CD14-positive monocyte (primary cell): ENCODE measurements around the gene UGT1A10. TPM values are rescaled to one million over a fixed set of nuclear protein-coding genes. Genes with fewer than 3 reads are reported as not detected.

Experiments used
- DNase-seq, 3 donors: peaks; one replicate each; pipeline ENCODE4 v3.0.0-alpha.2; 2011 to 2022
- H2AFZ ChIP-seq: 2 replicates; pipeline ENCODE4 v1.6.0; 2012; ENCODE audit warnings: mild to moderate bottlenecking, low read depth, low read length, inconsistent platforms; ENCODE audit not compliant: insufficient read depth, poor library complexity, severe bottlenecking
- H3K27ac ChIP-seq, 2 donors: 1 replicate in 1 of 2; 2 replicates in 1 of 2; pipeline ENCODE4 v1.5.1; 2012 to 2013; ENCODE audit warnings: low read length in 2 of 2, control low read depth in 1 of 2, inconsistent platforms in 1 of 2, low read depth in 1 of 2, mild to moderate bottlenecking in 1 of 2
- H3K27me3 ChIP-seq, 2 donors: one replicate each; pipeline versions ENCODE4 v1.6.0 to v1.6.1; 2011 to 2013; ENCODE audit warnings: low read length in 2 of 2; ENCODE audit not compliant: control insufficient read depth in 2 of 2, insufficient read depth in 2 of 2
- H3K36me3 ChIP-seq, 2 donors: replicated peaks in 1 of 2; 1 replicate in 1 of 2; 2 replicates in 1 of 2; pipeline versions ENCODE4 v1.5.1 to v1.6.1; 2012 to 2013; ENCODE audit warnings: low read length in 2 of 2, control low read depth in 1 of 2, inconsistent platforms in 1 of 2, mild to moderate bottlenecking in 1 of 2; ENCODE audit not compliant: insufficient read depth in 2 of 2, control insufficient read depth in 1 of 2
- H3K4me1 ChIP-seq, 2 donors: 1 replicate in 1 of 2; 2 replicates in 1 of 2; pipeline versions ENCODE4 v1.5.1 to v1.6.1; 2012 to 2013; ENCODE audit warnings: low read length in 2 of 2, control low read depth in 1 of 2, inconsistent platforms in 1 of 2, mild to moderate bottlenecking in 1 of 2, moderate library complexity in 1 of 2; ENCODE audit not compliant: insufficient read depth in 2 of 2, control insufficient read depth in 1 of 2
- H3K4me2 ChIP-seq: replicated peaks from 2 replicates; pipeline ENCODE3; 2012; ENCODE audit warnings: low read length, moderate library complexity, mild to moderate bottlenecking; ENCODE audit not compliant: poor library complexity, severe bottlenecking; ENCODE audit errors: extremely low read depth
- H3K4me3 ChIP-seq, 3 experiments: fragments of 200-600 bp in 1 of 3; sonication (generic) in 1 of 3; replicated peaks in 1 of 3; 1 replicate in 2 of 3; 2 replicates in 1 of 3; pipeline ENCODE4 v1.5.1; 2011 to 2013; ENCODE audit warnings: low read length in 3 of 3, mild to moderate bottlenecking in 3 of 3, control low read depth in 2 of 3, low read depth in 2 of 3, inconsistent platforms in 1 of 3, moderate library complexity in 1 of 3
- H3K79me2 ChIP-seq: 2 replicates; pipeline ENCODE4 v1.6.0; 2012; ENCODE audit warnings: mild to moderate bottlenecking, control low read depth, inconsistent platforms, low read length, moderate library complexity; ENCODE audit not compliant: insufficient read depth
- H3K9ac ChIP-seq: 2 replicates; pipeline ENCODE4 v1.6.0; 2017; ENCODE audit warnings: low read length, mild to moderate bottlenecking; ENCODE audit not compliant: insufficient read depth, poor library complexity, severe bottlenecking
- H3K9me3 ChIP-seq, 2 donors: replicated peaks in 1 of 2; 1 replicate in 1 of 2; 2 replicates in 1 of 2; pipeline versions ENCODE4 v1.5.1 to v1.6.1; 2012 to 2013; ENCODE audit warnings: low read length in 2 of 2, control low read depth in 1 of 2; ENCODE audit not compliant: control insufficient read depth in 1 of 2, insufficient read depth in 1 of 2
- H4K20me1 ChIP-seq: 2 replicates; pipeline ENCODE4 v1.6.0; 2012; ENCODE audit warnings: mild to moderate bottlenecking, low read length, control low read depth, moderate library complexity; ENCODE audit not compliant: insufficient read depth
- H3K27ac Mint-ChIP-seq, 7 donors: one replicate each; pipeline ENCODE4 v1.8.0; 2020; ENCODE audit warnings: mild to moderate bottlenecking in 7 of 7, mixed read lengths in 7 of 7, moderate library complexity in 6 of 7, inconsistent platforms in 2 of 7
- H3K27me3 Mint-ChIP-seq, 3 donors: one replicate each; pipeline ENCODE4 v1.8.0; 2021 to 2022; ENCODE audit warnings: low read depth in 3 of 3, mild to moderate bottlenecking in 3 of 3, mixed read lengths in 3 of 3, moderate library complexity in 3 of 3, inconsistent platforms in 1 of 3
- H3K36me3 Mint-ChIP-seq, 2 donors: one replicate each; pipeline ENCODE4 v1.8.0; 2020; ENCODE audit warnings: mixed read lengths in 2 of 2, inconsistent platforms in 1 of 2, mild to moderate bottlenecking in 1 of 2
- H3K4me1 Mint-ChIP-seq: one replicate; pipeline ENCODE4 v1.8.0; 2020; ENCODE audit warnings: mild to moderate bottlenecking, mixed read lengths
- H3K4me3 Mint-ChIP-seq, 2 donors: one replicate each; pipeline ENCODE4 v1.8.0; 2020; ENCODE audit warnings: mild to moderate bottlenecking in 2 of 2, mixed read lengths in 2 of 2, moderate library complexity in 1 of 2
- H3K9me3 Mint-ChIP-seq, 7 donors: one replicate each; pipeline ENCODE4 v1.8.0; 2020 to 2022; ENCODE audit warnings: mixed read lengths in 7 of 7, mild to moderate bottlenecking in 6 of 7, moderate library complexity in 6 of 7, inconsistent platforms in 2 of 7
- CTCF ChIP-seq: fragments of 200-600 bp; IDR thresholded peaks from one replicate; pipeline ENCODE4 v1.8.0; 2022; ENCODE audit warnings: antibody characterized with exemption, mild to moderate bottlenecking
- WGBS: methylation state at CpG from one replicate; pipeline ENCODE4 v1.1.5; 2013; ENCODE audit warnings: missing lambda C conversion rate; ENCODE audit not compliant: insufficient coverage; 5-methylcytosine and 5-hydroxymethylcytosine counted together
- intact Hi-C, 2 donors: fragments of 100-400 bp; cut with micrococcal nuclease; formaldehyde crosslinking; loops; one replicate each; pipeline versions ENCODE4 v1.15.0 to v1.15.1; 2023
- polyA plus RNA-seq, 3 donors: library from polyadenylated mRNA; depleted of rRNA in 1 of 3; unstranded in 2 of 3; stranded (reverse) in 1 of 3; fragments of 300-500 nt in 2 of 3; fragments of >200 nt in 1 of 3; fragmentation: Illumina TruSeq in 2 of 3; gene quantifications; 1 replicate in 2 of 3; 2 replicates in 1 of 3; pipeline ENCODE4 v1.2.3, GENCODE V29; 2012 to 2021

The UGT1A10 gene
- polyA plus RNA-seq, 3 donors = not detected

- no peak overlapping the region for H3K27ac Mint-ChIP-seq
- no peaks in the 10 kb centered on the region for H3K36me3 Mint-ChIP-seq
- H3K27me3 Mint-ChIP-seq = peaks cover 0 to 3% (median 1%) of the 10 kb centered on the region in 3 donors
- H2AFZ ChIP-seq = peak overlapping the region; percentile 8
- no peak overlapping the region for H3K27ac ChIP-seq
- H4K20me1 ChIP-seq = no peaks in the 10 kb centered on the region
- no peaks in the 10 kb centered on the region for H3K36me3 ChIP-seq
- 100% methylated on average over 2 of the region's 4 CpGs for WGBS
- DNase-seq = no peak
- no peak for TF ChIP-seq CTCF
- H3K4me1 ChIP-seq = no peaks in the 10 kb centered on the region
- no peaks in the 10 kb centered on the region for H3K9me3 ChIP-seq
- H3K79me2 ChIP-seq = no peaks in the 10 kb centered on the region
- H3K4me3 Mint-ChIP-seq = no peak overlapping the region
- H3K27me3 ChIP-seq = no peaks in the 10 kb centered on the region
- no peaks in the 10 kb centered on the region for H3K4me1 Mint-ChIP-seq
- no peak overlapping the region for H3K4me3 ChIP-seq
- no peak overlapping the region for H3K4me2 ChIP-seq
- H3K9me3 Mint-ChIP-seq = peaks cover 0 to 6% (median 1%) of the 10 kb centered on the region in 7 donors
- H3K9ac ChIP-seq = no peak overlapping the region
- intact Hi-C loops = no loop called here
These were observed 62.5 kb downstream of the UGT1A10 start for GRCh38 chr2:233698740-233699139.

- H3K4me3 ChIP-seq = no peak overlapping the region
- H3K4me1 Mint-ChIP-seq = no peaks in the 10 kb centered on the region
- H3K79me2 ChIP-seq = no peaks in the 10 kb centered on the region
- intact Hi-C loops = no loop called here
- no peak overlapping the region for H3K27ac Mint-ChIP-seq
- H3K9me3 Mint-ChIP-seq = peaks cover 0 to 6% (median 1%) of the 10 kb centered on the region in 7 donors
- no peaks in the 10 kb centered on the region for H3K36me3 Mint-ChIP-seq
- no peaks in the 10 kb centered on the region for H3K9me3 ChIP-seq
- H3K27me3 ChIP-seq = no peaks in the 10 kb centered on the region
- no peaks in the 10 kb centered on the region for H4K20me1 ChIP-seq
- H3K4me2 ChIP-seq = no peak overlapping the region
- H3K36me3 ChIP-seq = no peaks in the 10 kb centered on the region
- no peak for TF ChIP-seq CTCF
- peaks cover 0 to 3% (median 1%) of the 10 kb centered on the region in 3 donors for H3K27me3 Mint-ChIP-seq
- WGBS = 100% methylated on average over 1 of the region's 8 CpGs
- no peak overlapping the region for H3K9ac ChIP-seq
- H3K4me1 ChIP-seq = no peaks in the 10 kb centered on the region
- H3K27ac ChIP-seq = no peak overlapping the region
- DNase-seq = no peak
- no peak overlapping the region for H3K4me3 Mint-ChIP-seq
- H2AFZ ChIP-seq = no peak overlapping the region
These were observed 63.3 kb downstream of the UGT1A10 start for GRCh38 chr2:233699424-233700027.
